ENCODE results near the gene RAB5IF.

DNA sequence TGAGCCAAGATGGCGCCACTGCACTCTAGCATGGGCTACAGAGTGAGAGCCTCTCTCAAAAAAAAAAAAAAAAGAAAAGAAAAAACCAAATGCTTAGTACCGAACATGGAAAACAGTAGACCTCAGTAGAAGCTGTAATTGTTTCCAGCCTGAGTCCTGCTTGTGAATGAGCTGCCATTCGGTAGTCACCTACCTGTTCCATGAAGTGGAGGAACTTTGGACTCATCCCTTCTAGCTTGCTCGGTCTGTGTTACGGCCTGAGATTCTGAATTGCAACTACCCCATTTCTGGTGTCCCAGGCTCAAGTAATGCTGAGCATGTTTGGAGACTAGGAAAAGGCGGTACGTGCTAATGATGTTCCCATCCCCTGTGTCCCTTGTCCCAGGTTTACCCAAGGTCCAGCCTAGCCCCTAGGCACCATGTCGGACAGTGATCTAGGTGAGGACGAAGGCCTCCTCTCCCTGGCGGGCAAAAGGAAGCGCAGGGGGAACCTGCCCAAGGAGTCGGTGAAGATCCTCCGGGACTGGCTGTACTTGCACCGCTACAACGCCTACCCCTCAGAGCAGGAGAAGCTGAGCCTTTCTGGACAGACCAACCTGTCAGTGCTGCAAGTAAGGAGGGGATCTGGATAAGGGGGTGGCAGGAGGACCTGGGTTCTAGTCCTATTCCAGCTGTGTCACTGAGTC, 27.1 kb upstream of the RAB5IF start:
- no peak for TF ChIP-seq NR2C2 (IDR thresholded peaks at IDR 0.05; ENCODE audit: borderline replicate concordance, control insufficient read depth, insufficient read length, low read depth)
- TF ChIP-seq, protein P1, sequence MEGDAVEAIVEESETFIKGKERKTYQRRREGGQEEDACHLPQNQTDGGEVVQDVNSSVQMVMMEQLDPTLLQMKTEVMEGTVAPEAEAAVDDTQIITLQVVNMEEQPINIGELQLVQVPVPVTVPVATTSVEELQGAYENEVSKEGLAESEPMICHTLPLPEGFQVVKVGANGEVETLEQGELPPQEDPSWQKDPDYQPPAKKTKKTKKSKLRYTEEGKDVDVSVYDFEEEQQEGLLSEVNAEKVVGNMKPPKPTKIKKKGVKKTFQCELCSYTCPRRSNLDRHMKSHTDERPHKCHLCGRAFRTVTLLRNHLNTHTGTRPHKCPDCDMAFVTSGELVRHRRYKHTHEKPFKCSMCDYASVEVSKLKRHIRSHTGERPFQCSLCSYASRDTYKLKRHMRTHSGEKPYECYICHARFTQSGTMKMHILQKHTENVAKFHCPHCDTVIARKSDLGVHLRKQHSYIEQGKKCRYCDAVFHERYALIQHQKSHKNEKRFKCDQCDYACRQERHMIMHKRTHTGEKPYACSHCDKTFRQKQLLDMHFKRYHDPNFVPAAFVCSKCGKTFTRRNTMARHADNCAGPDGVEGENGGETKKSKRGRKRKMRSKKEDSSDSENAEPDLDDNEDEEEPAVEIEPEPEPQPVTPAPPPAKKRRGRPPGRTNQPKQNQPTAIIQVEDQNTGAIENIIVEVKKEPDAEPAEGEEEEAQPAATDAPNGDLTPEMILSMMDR (IDR thresholded peaks at IDR 0.05 in 2 of 3, conservative IDR thresholded peaks at IDR 0.05 in 1 of 3; ENCODE audit: control insufficient read depth in 2 of 3, extremely low read depth in 1 of 3, insufficient read depth in 1 of 3, low read depth in 3 of 3, low read length in 3 of 3): no peak
- no peak for TF ChIP-seq EZH2 (IDR thresholded peaks at IDR 0.05; ENCODE audit: borderline replicate concordance, control insufficient read depth, low read depth, low read length)
- no peak for TF ChIP-seq SIN3A (IDR thresholded peaks at IDR 0.05; ENCODE audit: low read depth, low read length)

Measured in GM12878 (cell line).